HCT116 (cell line): ENCODE data around the gene RPL10A. TPM values are rescaled to one million over a fixed set of nuclear protein-coding genes. Genes with fewer than 3 reads are reported as not detected.

Experiments used
- ATAC-seq: fragments of 200-7000 bp; cut with Tn5 transposase; 2 replicates; pipeline ENCODE4 v1.9.1; 2020; ENCODE audit warnings: mild to moderate bottlenecking, moderate library complexity
- BruUV-seq: library from RNA; stranded (reverse); fragments of 400-500 nt; replicated peaks from 2 replicates; lab custom pipeline; 2021; lab: Mats Ljungman, UMichigan
- CTCF ChIA-PET: fragments of 300-600 bp; sonication (Branson Sonifier 250); formaldehyde crosslinking; loops from one replicate; lab custom pipeline; 2021; ENCODE audit warnings: antibody characterized with exemption; lab: Charles Lee
- POLR2A ChIA-PET: fragments of 300-600, 350-600 bp; sonication (Branson Sonifier 250); formaldehyde crosslinking; loops from one replicate; lab custom pipeline; 2021; ENCODE audit warnings: antibody characterized with exemption; lab: Charles Lee
- RAD21 ChIA-PET, 2 experiments: fragments of 300-600 bp; sonication (Branson Sonifier 250); formaldehyde crosslinking; loops; one replicate each; lab custom pipeline; 2023; ENCODE audit warnings: low total read pairs in 2 of 2; ENCODE audit not compliant: uncharacterized antibody in 2 of 2, unreplicated experiment in 2 of 2, low non-redundant PET in 1 of 2; lab: Charles Lee
- DNase-seq: peaks from one replicate; pipeline ENCODE4 v3.0.0-alpha.2; 2010; ENCODE audit warnings: low read depth, low spot score
- H2AFZ ChIP-seq: fragments of 200-600 bp; shearing (Covaris generic), sonication (generic); 2 replicates; pipeline ENCODE4 v1.6.1; 2017; ENCODE audit warnings: low read depth, mixed run types, mixed read lengths, antibody characterized with exemption, low read length; ENCODE audit not compliant: poor library complexity, severe bottlenecking
- H3K27ac ChIP-seq: 2 replicates; pipeline ENCODE4 v1.5.1; 2012; ENCODE audit warnings: low read depth, low read length
- H3K27me3 ChIP-seq: fragments of 200-600 bp; sonication (generic); 2 replicates; pipeline ENCODE4 v1.6.1; 2016; ENCODE audit warnings: mixed run types, low read length, mixed read lengths; ENCODE audit not compliant: insufficient read depth
- H3K36me3 ChIP-seq, 2 experiments: fragments of 200-500 bp in 1 of 2; fragments of 200-600 bp in 1 of 2; sonication (Bioruptor generic) in 1 of 2; sonication (generic) in 1 of 2; 2 replicates each; pipeline versions ENCODE4 v1.5.1 to v1.6.1; 2014 to 2016; ENCODE audit warnings: low read length in 2 of 2, inconsistent platforms in 1 of 2, mixed read lengths in 1 of 2, mixed run types in 1 of 2; ENCODE audit not compliant: insufficient read depth in 2 of 2, control insufficient read depth in 1 of 2
- H3K4me1 ChIP-seq, 2 experiments: fragments of 200-600 bp in 1 of 2; sonication (generic) in 1 of 2; 2 replicates each; pipeline versions ENCODE4 v1.5.1 to v1.6.1; 2012 to 2017; ENCODE audit warnings: low read length in 2 of 2, inconsistent platforms in 1 of 2, mild to moderate bottlenecking in 1 of 2, mixed read lengths in 1 of 2, mixed run types in 1 of 2, moderate library complexity in 1 of 2; ENCODE audit not compliant: insufficient read depth in 2 of 2, control insufficient read depth in 1 of 2
- H3K4me2 ChIP-seq: fragments of 200-600 bp; sonication (generic); 2 replicates; pipeline ENCODE4 v1.6.1; 2017; ENCODE audit warnings: mixed run types, low read length, mixed read lengths
- H3K4me3 ChIP-seq, 2 experiments: fragments of 200-600 bp in 1 of 2; sonication (generic) in 1 of 2; replicated peaks in 1 of 2; 2 replicates each; pipeline ENCODE4 v1.5.1; 2011 to 2016; ENCODE audit warnings: low read length in 2 of 2, control low read depth in 1 of 2, low read depth in 1 of 2, mild to moderate bottlenecking in 1 of 2, mixed read lengths in 1 of 2, mixed run types in 1 of 2
- H3K79me2 ChIP-seq: fragments of 200-600 bp; sonication (generic); 2 replicates; pipeline ENCODE4 v1.6.1; 2017; ENCODE audit warnings: mild to moderate bottlenecking, mixed run types, low read length, moderate library complexity, mixed read lengths; ENCODE audit not compliant: insufficient read depth
- H3K9ac ChIP-seq: fragments of 200-600 bp; sonication (generic); 2 replicates; pipeline ENCODE4 v1.6.1; 2016; ENCODE audit warnings: low read length, mixed read lengths
- H3K9me2 ChIP-seq: fragments of 200-600 bp; sonication (generic), shearing (Covaris generic); 2 replicates; pipeline ENCODE4 v1.6.1; 2017; ENCODE audit warnings: mixed run types, mild to moderate bottlenecking, moderate library complexity; ENCODE audit not compliant: insufficient read depth
- H3K9me3 ChIP-seq, 2 experiments: fragments of 200-500 bp in 1 of 2; fragments of 200-600 bp in 1 of 2; sonication (Bioruptor generic) in 1 of 2; sonication (generic) in 1 of 2; 2 replicates each; pipeline ENCODE4 v1.6.1; 2014 to 2017; ENCODE audit warnings: low read length in 2 of 2, mixed read lengths in 2 of 2, inconsistent platforms in 1 of 2, low read depth in 1 of 2, mild to moderate bottlenecking in 1 of 2, mixed run types in 1 of 2, moderate library complexity in 1 of 2; ENCODE audit not compliant: control insufficient read depth in 1 of 2, insufficient read depth in 1 of 2
- H4K20me1 ChIP-seq: fragments of 200-600 bp; sonication (generic), shearing (Covaris generic); 2 replicates; pipeline ENCODE4 v1.6.1; 2017; ENCODE audit warnings: mixed run types, mild to moderate bottlenecking, moderate library complexity; ENCODE audit not compliant: insufficient read depth
- ATF3 ChIP-seq: IDR thresholded peaks from 2 replicates; pipeline ENCODE4 v1.6.1; 2012
- CEBPB ChIP-seq: IDR thresholded peaks from 2 replicates; pipeline ENCODE4 v1.6.1; 2012; ENCODE audit warnings: low read depth
- CTCF ChIP-seq, 3 experiments: fragments of 200-600 bp in 1 of 3; sonication (generic) in 1 of 3; IDR thresholded peaks in 2 of 3; conservative IDR thresholded peaks in 1 of 3; 2 replicates each; pipeline ENCODE4 v1.5.1; 2012 to 2017; ENCODE audit warnings: low read depth in 2 of 3, low read length in 2 of 3, antibody characterized with exemption in 1 of 3, borderline replicate concordance in 1 of 3, control low read depth in 1 of 3, mild to moderate bottlenecking in 1 of 3, mixed read lengths in 1 of 3, mixed run types in 1 of 3, moderate library complexity in 1 of 3; ENCODE audit not compliant: insufficient read depth in 1 of 3
- EGR1 ChIP-seq: IDR thresholded peaks from 2 replicates; pipeline ENCODE4 v1.6.1; 2012; ENCODE audit warnings: low read depth
- EZH2phosphoT487 ChIP-seq: fragments of 200-600 bp; IDR thresholded peaks from 2 replicates; pipeline ENCODE4 v1.6.1; 2018; ENCODE audit warnings: antibody characterized with exemption, borderline replicate concordance
- FOSL1 ChIP-seq: IDR thresholded peaks from 2 replicates; pipeline ENCODE4 v1.6.1; 2012; ENCODE audit warnings: low read depth
- JUND ChIP-seq: IDR thresholded peaks from 2 replicates; pipeline ENCODE4 v1.6.1; 2012
- MAX ChIP-seq: IDR thresholded peaks from 2 replicates; pipeline ENCODE4 v1.6.1; 2012
- POLR2AphosphoS5 ChIP-seq: IDR thresholded peaks from 2 replicates; pipeline ENCODE4 v1.6.1; 2011; ENCODE audit warnings: mild to moderate bottlenecking, low read depth, low read length, moderate library complexity
- RAD21 ChIP-seq: IDR thresholded peaks from 2 replicates; pipeline ENCODE4 v1.6.1; 2012; ENCODE audit warnings: low read depth, mild to moderate bottlenecking
- SIN3A ChIP-seq: IDR thresholded peaks from 2 replicates; pipeline ENCODE4 v1.6.1; 2012; ENCODE audit warnings: low read depth
- SP1 ChIP-seq: IDR thresholded peaks from 2 replicates; pipeline ENCODE4 v1.6.1; 2012; ENCODE audit warnings: low read depth
- SRF ChIP-seq: IDR thresholded peaks from 2 replicates; pipeline ENCODE4 v1.6.1; 2012; ENCODE audit warnings: low read depth
- TCF7L2 ChIP-seq: IDR thresholded peaks from 2 replicates; pipeline ENCODE4 v1.7.0; 2011; ENCODE audit warnings: borderline replicate concordance, inconsistent platforms; ENCODE audit not compliant: insufficient read depth, insufficient read length; ENCODE audit errors: extremely low read depth
- YY1 ChIP-seq: IDR thresholded peaks from 2 replicates; pipeline ENCODE4 v1.6.1; 2011; ENCODE audit warnings: low read length, low read depth, moderate library complexity, mild to moderate bottlenecking; ENCODE audit not compliant: insufficient replicate concordance; ENCODE audit errors: extremely low read depth
- ZBTB33 ChIP-seq: IDR thresholded peaks from 2 replicates; pipeline ENCODE4 v1.6.1; 2011; ENCODE audit warnings: mild to moderate bottlenecking, low read length, moderate library complexity; ENCODE audit not compliant: insufficient replicate concordance; ENCODE audit errors: extremely low read depth
- intact Hi-C: fragments of 100-400 bp; cut with micrococcal nuclease; formaldehyde crosslinking; loops from 2 replicates; pipeline ENCODE4 v1.10.0; 2022
- total RNA-seq: library from RNA; stranded (reverse); gene quantifications from one replicate; pipeline ENCODE4 v1.2.1, GENCODE V29; 2021; ENCODE audit not compliant: unreplicated experiment
- TF ChIP-seq, protein P1 (sequence below): IDR thresholded peaks from 2 replicates; pipeline ENCODE4 v1.6.1; 2012; ENCODE audit warnings: low read depth

RPL10A gene
- total RNA-seq, 1 experiment from 2014 or later, result 1,981 TPM

DNA sequence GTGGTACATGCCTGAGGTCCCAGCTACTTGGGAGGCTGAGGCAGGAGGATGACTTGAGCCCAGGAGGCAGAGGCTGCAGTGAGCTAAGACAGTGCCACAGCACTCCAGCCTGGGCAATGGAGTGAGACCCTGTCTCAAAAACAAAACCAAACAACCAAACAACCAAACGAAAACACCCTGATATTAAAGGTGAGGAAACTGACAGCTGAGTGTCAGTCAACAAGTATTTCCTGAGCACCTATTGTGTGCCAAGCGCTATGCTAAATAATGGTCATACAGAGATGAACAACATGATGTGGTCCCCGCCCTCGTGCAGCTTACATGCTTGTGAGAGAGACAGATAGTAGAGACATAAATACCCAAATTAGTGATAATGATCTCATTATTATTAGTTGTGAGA lies 46.4 kb downstream of the RPL10A start:
- no peak for TF ChIP-seq MAX
- no peak for TF ChIP-seq SP1
- TF ChIP-seq EGR1, result no peak
- TF ChIP-seq CTCF (IDR thresholded peaks at IDR 0.05 in 2 of 3, conservative IDR thresholded peaks at IDR 0.05 in 1 of 3; ENCODE audit: borderline replicate concordance in 1 of 3, insufficient read depth in 1 of 3, low read depth in 2 of 3, low read length in 2 of 3), result no peak
- no peak for TF ChIP-seq SIN3A
- TF ChIP-seq RAD21, result no peak
- no peak for TF ChIP-seq CEBPB
- TF ChIP-seq, protein P1, sequence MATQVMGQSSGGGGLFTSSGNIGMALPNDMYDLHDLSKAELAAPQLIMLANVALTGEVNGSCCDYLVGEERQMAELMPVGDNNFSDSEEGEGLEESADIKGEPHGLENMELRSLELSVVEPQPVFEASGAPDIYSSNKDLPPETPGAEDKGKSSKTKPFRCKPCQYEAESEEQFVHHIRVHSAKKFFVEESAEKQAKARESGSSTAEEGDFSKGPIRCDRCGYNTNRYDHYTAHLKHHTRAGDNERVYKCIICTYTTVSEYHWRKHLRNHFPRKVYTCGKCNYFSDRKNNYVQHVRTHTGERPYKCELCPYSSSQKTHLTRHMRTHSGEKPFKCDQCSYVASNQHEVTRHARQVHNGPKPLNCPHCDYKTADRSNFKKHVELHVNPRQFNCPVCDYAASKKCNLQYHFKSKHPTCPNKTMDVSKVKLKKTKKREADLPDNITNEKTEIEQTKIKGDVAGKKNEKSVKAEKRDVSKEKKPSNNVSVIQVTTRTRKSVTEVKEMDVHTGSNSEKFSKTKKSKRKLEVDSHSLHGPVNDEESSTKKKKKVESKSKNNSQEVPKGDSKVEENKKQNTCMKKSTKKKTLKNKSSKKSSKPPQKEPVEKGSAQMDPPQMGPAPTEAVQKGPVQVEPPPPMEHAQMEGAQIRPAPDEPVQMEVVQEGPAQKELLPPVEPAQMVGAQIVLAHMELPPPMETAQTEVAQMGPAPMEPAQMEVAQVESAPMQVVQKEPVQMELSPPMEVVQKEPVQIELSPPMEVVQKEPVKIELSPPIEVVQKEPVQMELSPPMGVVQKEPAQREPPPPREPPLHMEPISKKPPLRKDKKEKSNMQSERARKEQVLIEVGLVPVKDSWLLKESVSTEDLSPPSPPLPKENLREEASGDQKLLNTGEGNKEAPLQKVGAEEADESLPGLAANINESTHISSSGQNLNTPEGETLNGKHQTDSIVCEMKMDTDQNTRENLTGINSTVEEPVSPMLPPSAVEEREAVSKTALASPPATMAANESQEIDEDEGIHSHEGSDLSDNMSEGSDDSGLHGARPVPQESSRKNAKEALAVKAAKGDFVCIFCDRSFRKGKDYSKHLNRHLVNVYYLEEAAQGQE, result no peak
- no peak for TF ChIP-seq POLR2AphosphoS5
- no peak for TF ChIP-seq EZH2phosphoT487
- no peak for TF ChIP-seq SRF
- no peak for TF ChIP-seq FOSL1
- TF ChIP-seq ATF3, result no peak
- TF ChIP-seq JUND, result no peak
- TF ChIP-seq TCF7L2, result no peak
- TF ChIP-seq YY1, result no peak
- TF ChIP-seq ZBTB33, result no peak
- H3K27me3 ChIP-seq, result no peaks in the 10 kb centered on the region
- H3K9ac ChIP-seq, result no peak overlapping the region
- DNase-seq (no peak), ATAC-seq (no peak)
- H3K9me2 ChIP-seq, result no peaks in the 10 kb centered on the region
- H3K36me3 ChIP-seq, result no peaks in the 10 kb centered on the region
- no peak overlapping the region for H3K4me2 ChIP-seq
- H3K4me3 ChIP-seq, result no peak overlapping the region
- H3K79me2 ChIP-seq, result no peaks in the 10 kb centered on the region
- BruUV-seq, result no TSS peak
- CTCF ChIA-PET, result interaction anchor here (1.0 kb wide), 1 partner anchor 8 kb away, joined by 6 read pairs; no protein-coding TSS in a partner anchor
- H3K9me3 ChIP-seq, result no peaks in the 10 kb centered on the region
- intact Hi-C loops, result no loop called here
- no peaks in the 10 kb centered on the region for H4K20me1 ChIP-seq
- POLR2A ChIA-PET, result no interaction called here
- RAD21 ChIA-PET, result no interaction called here
- H2AFZ ChIP-seq, result no peak overlapping the region
- peaks cover 0 to 1% of the 10 kb centered on the region in 2 experiments; a peak in 2 of 4 replicates for H3K4me1 ChIP-seq
- H3K27ac ChIP-seq, result no peak overlapping the region
